ENCODE data around the gene SPEM3. TPM values are rescaled to one million over a fixed set of nuclear protein-coding genes. Genes with fewer than 3 reads are reported as not detected.
"Not testable (repeated sequence)": the region's sequence is repeated elsewhere in the genome, so short reads cannot be mapped to it uniquely, and the experiment has no call there.

The SPEM3 gene
- polyA plus RNA-seq, 3 donors: not detected

DNA sequence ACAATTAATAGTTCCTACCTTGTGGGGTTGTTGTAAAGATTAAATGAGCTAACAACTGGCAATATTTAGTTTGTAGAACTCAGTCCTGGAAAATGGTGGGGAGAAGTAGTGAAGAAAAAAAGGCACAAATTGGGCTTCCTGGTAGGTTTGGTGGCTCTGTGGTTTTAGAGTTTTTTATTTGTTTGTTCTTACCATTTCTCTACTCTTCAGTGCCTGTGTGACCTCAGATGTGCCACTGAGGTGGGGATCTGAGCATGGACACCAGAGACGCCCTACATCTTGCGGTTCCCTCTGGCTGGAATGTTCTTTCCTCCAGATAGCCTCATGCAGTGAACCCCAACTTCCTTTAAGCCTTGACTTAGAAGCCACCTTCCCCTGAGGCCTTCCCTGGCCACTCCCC is 43.1 kb downstream of the SPEM3 start:
- DNase-seq: no peak

DNA sequence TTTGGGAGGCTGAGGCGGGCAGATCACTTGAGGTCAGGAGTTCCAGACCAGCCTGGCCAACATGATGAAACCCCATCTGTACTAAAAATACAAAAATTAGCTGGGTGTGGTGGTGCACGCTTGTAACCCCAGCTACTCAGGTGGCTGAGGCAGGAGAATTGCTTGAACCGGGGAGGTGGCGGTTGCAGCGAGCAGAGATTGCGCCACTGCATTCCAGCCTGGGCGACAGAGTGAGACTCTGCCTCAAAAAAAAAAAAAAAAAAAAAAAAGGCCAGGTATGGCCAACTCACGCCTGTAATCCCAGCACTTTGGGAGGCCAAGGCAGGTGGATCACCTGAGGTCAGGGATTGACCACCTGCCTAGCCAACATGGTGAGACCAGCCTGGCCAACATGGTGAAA is 46.1 kb downstream of the SPEM3 start:
- DNase-seq: not testable (repeated sequence)

DNA sequence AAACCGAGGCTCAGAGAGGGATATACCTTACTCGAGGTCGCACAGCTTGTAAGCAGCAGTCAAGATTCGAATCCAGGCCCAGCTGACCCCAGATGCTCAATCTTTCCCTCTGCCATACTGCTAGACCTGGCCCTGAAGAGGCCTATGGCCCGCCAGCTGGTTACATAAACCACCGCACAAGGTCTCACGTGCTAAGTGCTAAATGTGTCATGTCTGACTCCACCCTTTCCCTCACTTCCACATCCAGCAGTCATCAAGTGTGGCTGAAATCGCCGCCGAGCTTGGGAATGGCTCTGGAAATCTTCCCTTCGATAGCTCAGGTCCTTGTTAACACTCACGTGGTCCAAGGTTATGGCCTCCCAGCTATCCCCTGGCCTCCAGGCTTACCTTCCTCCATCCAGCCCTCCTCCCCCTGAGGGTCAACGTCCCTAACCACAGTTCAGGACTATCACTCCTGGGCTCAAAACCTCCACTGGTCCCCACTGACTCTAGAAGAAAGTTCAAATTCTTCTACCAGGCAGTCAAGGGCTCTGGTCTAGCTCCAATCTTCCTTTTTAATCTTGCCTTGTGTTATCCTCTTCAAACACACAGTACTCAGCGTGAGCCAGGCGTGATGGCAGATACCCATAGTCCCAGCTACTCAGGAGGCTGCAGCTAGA is 47.2 kb downstream of the SPEM3 start:
- no peak for DNase-seq

DNA sequence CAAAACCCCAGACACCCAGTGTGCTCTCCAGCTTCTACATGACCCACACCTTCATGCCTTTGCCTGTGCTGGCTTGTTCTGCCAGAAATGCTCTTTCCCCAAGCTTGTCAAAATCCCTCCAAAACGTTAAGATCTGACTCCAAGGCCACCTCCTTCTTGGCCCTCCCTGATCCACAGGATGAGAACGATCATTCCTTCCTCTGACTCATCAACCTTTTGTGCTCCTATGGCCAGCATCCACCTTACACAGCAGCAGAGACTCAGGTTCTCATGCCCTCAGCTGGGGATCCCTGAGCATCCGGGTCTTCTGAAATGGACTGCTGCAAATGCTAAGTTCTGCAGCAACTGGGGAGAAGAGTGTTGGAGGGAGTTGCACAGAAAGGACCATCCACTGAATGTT is 47.8 kb downstream of the SPEM3 start:
- no peak for DNase-seq

DNA sequence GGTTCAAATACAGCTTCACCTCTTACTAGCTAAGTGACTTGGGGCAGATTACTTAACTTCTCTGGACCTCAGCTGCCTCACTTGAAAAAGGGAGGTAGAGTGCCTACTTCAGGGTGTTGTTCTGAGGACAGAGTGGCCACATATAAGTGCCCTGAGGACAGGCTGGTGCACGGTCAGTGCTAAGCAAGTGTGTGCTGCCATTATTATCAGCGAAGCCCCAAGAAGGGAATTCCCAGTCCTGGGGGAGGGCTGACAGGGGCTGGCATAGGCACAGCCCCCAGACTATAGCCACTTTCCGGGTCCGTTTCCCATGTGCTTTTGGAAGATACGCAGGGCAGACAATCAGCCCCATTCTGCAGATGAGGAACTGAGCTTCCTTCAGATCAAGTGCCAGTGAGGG is 48.3 kb downstream of the SPEM3 start:
- DNase-seq: no peak

DNA sequence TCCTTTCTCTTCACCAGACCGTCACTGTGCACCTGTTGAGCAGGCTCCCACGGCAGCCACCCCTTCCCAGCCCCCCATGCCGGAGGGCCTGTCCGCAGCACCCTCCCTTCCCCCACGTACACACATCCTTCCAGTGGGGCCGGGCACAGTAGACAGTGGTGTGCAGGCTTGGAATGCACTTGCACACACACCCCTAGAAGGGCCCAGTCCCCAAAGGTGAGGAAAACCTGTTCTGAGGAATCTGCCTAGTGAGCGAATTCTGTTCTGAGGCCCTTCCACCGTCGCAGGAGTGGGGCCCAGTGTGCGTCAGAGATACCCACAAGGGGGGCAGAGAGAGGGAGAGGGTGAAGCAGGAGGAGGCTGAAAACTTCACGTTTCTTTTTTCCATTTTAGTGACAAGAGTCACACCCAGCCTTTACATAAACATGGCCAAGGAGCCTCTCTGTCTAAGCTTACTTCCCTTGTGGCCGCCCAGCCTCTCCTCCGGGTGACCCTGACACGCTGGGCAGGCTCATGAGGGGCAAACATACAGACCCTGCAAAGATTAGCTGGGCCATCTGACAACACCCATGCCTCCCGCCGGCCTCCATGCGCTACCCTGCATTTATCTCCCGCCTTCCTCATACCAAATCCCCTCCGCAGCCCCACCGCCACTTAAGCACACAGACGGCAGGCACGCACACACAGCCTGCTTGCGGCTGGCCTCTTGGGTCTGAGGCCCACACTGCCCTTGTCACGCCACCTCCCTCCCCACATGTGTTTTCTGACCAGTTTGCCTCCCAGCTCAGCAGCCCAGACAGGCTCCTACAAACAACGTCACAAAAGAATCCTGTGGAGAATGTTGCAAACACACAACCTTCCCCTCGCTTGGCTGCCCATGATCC is 49.0 kb downstream of the SPEM3 start:
- DNase-seq: peak; percentile 67

DNA sequence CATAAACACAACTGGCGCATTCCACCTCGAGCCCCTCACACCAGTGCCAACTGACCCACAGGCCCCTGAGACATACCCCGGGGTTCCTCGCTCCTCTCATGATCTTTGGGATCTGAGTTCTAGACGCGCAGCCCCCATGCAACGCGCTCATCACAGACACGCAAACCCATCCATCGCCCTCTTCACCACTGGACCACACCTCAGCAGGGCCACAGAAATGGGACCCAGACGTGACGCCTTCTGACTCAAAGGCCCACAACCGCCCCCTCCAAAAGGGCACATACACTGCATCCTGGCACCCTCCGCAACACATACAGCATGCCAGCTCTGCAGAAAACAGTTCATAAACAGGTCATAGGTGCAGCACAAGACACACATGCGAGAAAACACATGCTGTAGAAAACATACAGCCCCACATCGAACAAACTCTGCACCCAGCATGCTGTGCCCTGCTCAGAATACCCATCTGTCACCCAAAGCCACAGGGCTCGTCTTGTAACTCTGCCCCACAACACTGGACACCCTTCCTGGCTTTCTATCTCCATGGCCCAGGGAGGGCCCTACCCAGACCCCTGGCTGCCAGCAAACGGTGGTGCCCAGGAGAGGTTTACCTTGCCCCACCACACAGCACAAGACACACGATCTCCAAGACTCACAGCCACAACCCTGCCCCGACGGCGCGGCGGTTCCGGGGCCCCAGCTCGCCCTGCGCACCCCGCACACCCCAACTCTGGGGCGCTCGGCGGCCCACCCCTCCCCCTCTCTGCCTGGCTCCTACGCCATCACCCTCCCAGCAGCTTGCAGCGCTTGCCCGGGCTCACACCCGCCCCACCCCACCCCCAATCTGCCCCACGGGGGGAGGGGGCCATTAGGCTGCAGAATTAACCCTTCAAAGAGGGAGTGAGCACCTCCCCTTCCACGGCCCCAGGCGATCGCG is 49.9 kb downstream of the SPEM3 start:
- no peak for DNase-seq

DNA sequence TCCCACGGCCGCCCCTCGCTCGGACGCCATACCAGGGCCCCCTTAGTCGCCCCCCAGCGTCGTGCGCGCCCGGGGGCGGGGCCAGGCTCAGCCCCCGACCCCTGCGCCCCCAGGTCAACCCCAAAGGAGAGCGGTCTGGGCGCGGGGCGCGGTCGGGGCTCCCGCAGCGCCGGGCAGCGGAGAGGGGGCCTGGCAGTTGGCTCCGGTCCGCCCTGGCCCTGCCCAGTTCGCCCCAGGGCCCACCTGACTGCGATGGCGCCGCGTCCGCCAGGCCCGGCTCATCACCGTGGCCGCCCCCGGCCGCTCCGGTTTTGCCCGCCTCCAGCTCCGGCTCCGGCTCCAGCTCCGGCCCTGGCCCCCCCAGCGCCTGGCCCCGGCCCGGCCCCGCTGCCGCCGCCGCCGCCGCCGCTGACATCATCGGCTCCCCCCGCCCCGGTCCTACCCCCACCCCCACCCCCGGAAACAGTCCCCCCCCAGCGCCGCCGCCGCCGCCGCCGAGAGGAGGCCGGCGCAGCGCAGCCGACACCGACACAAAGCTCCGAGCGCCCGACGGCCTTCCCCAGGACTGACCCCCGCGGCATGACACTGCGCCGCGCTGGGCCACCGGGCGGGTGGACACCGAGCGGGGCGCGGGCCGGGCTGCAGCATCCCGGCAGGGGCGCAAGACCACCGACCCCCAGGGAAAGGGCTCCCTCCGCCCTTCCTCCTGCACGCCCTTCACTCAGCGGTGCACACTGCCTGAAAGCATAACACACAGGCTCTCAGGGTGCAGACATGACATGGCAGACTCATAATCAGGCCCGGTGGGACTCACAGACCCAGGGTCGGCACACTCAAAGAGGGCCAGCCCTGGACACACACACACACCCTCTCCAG is 50.8 kb downstream of the SPEM3 start, which contains the start of gene ZBTB4:
TSS of gene ZBTB4 (minus strand) at position 419 of the 876 bp plus-strand sequence. CDS start 12,830 bp downstream, outside the sequence.
- no peak for DNase-seq

DNA sequence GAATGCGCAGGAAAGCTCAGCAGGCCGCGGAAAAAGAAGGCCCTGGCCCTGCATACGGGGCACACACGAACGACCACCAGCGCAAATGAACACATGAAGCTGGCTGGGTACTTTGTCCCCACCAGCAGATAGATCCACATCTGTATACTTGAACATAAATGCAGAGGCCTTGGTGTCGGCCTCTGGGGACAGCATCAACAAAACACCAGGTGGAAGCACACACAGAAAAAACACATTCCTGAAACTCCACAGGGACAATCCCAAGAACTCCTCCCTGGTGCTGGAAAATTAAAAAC is 51.4 kb downstream of the SPEM3 start:
- no peak for DNase-seq

DNA sequence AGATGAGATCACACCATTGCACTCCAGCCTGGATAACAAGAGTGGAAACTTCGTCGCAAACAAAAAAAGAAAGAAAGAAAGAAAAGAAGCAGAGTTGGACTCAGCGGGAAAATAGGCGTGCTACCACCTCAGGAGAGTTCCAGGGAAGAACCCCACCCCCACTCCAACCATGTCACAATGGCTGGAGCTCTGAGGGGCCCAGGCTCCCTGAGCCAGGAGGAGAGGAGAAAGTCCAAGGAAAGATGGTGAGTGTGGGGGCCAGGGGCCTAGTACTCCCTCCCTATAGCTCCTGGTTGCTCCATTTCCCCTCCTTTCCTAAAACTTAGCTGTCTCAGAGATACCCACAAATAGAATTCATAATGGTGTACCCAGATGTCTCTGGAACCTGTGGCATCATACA is 52.6 kb downstream of the SPEM3 start, which contains the start of gene SLC35G6:
TSS of gene SLC35G6 (plus strand) at position 172 of the 400 bp plus-strand sequence. CDS start at position 243, 71 bp downstream.
- DNase-seq: not testable (repeated sequence)

DNA sequence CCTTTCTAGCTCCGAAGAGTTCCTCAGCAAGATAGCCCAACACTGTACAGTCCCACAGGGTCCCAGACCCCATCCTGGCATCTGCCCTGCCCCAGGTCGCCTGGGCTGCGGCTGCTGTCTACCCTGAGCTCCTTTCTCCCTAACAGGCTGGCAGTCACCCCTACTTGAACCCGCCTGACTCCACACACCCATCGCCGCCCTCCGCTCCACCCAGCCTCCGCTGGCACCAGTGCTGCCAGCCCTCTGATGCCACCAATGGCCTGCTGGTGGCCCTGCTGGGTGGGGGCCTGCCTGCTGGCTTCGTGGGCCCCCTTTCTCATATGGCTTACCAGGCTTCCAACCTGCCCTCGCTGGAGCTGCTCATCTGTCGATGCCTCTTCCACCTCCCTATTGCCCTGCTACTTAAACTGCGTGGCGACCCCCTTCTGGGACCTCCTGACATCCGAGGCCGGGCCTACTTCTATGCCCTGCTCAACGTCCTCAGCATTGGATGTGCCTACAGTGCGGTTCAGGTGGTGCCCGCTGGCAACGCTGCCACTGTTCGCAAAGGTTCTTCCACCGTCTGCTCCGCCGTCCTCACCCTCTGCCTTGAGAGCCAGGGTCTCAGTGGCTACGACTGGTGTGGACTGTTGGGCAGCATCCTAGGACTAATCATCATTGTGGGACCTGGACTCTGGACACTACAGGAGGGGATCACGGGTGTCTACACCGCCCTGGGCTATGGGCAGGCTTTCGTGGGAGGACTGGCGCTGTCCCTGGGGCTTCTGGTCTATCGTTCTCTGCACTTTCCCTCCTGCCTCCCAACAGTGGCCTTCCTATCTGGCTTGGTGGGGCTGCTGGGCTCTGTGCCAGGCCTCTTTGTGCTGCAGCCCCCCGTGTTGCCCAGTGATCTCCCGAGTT is 53.4 kb downstream of the SPEM3 start:
- DNase-seq: not testable (repeated sequence)

Other genes starting within 250 kb of the SPEM3 start
- 10 to 100 TPM in 1 of 3 donors, 1 to 10 TPM in 2; 8.1 to 10.6 (median 8.6) TPM for gene ASGR1, start 249.5 kb upstream of the SPEM3 start, polyA plus RNA-seq (ENCODE audit: insufficient read length in 3 of 3)
- gene DLG4, start 209.0 kb upstream of the SPEM3 start, polyA plus RNA-seq (ENCODE audit: insufficient read length in 3 of 3): 10 to 100 TPM; 32.1 to 39.7 (median 35.3) TPM
- 100 to 1,000 TPM; 488 to 565 (median 530) TPM for gene ACADVL, start 208.9 kb upstream of the SPEM3 start, polyA plus RNA-seq (ENCODE audit: insufficient read length in 3 of 3)
- gene DVL2, start 194.3 kb upstream of the SPEM3 start, polyA plus RNA-seq (ENCODE audit: insufficient read length in 3 of 3): 10 to 100 TPM; 62.4 to 66.1 (median 64.6) TPM
- gene PHF23, start 189.4 kb upstream of the SPEM3 start, polyA plus RNA-seq (ENCODE audit: insufficient read length in 3 of 3): 10 to 100 TPM; 59.0 to 72.3 (median 64.3) TPM
- gene GABARAP, start 186.4 kb upstream of the SPEM3 start, polyA plus RNA-seq (ENCODE audit: insufficient read length in 3 of 3): 100 to 1,000 TPM; 456 to 505 (median 482) TPM
- gene CTDNEP1, start 177.1 kb upstream of the SPEM3 start, polyA plus RNA-seq (ENCODE audit: insufficient read length in 3 of 3): 100 to 1,000 TPM; 145 to 149 (median 146) TPM
- gene ELP5, start 176.6 kb upstream of the SPEM3 start, polyA plus RNA-seq (ENCODE audit: insufficient read length in 3 of 3): 10 to 100 TPM; 53.8 to 63.4 (median 57.1) TPM
- gene CLDN7, start 166.4 kb upstream of the SPEM3 start, polyA plus RNA-seq (ENCODE audit: insufficient read length in 3 of 3): 10 to 100 TPM; 45.0 to 67.5 (median 58.4) TPM
- gene SLC2A4, start 147.1 kb upstream of the SPEM3 start, polyA plus RNA-seq (ENCODE audit: insufficient read length in 3 of 3): 1 to 10 TPM; 1.8 to 3.7 (median 2.5) TPM
- gene YBX2, start 134.2 kb upstream of the SPEM3 start, polyA plus RNA-seq (ENCODE audit: insufficient read length in 3 of 3): 1 to 10 TPM; 4.0 to 4.7 (median 4.2) TPM
- gene EIF5A, start 121.2 kb upstream of the SPEM3 start, polyA plus RNA-seq (ENCODE audit: insufficient read length in 3 of 3): 100 to 1,000 TPM; 289 to 360 (median 348) TPM
- gene GPS2, start 113.5 kb upstream of the SPEM3 start, polyA plus RNA-seq (ENCODE audit: insufficient read length in 3 of 3): 100 to 1,000 TPM in 1 of 3 donors, 10 to 100 TPM in 2; 96.6 to 102 (median 97.8) TPM
- 10 to 100 TPM; 32.4 to 37.7 (median 35.8) TPM for gene NEURL4, start 99.5 kb upstream of the SPEM3 start, polyA plus RNA-seq (ENCODE audit: insufficient read length in 3 of 3)
- 10 to 100 TPM in 1 of 3 donors, 1 to 10 TPM in 2; 7.0 to 10.2 (median 9.8) TPM for gene ACAP1, start 92.3 kb upstream of the SPEM3 start, polyA plus RNA-seq (ENCODE audit: insufficient read length in 3 of 3)
- gene KCTD11, start 76.7 kb upstream of the SPEM3 start, polyA plus RNA-seq (ENCODE audit: insufficient read length in 3 of 3): 10 to 100 TPM; 11.8 to 14.5 (median 13.1) TPM
- gene TMEM95, start 73.7 kb upstream of the SPEM3 start, polyA plus RNA-seq (ENCODE audit: insufficient read length in 3 of 3): not detected
- 1 to 10 TPM; 5.7 to 7.9 (median 6.1) TPM for gene TNK1, start 47.8 kb upstream of the SPEM3 start, polyA plus RNA-seq (ENCODE audit: insufficient read length in 3 of 3)
- gene PLSCR3, start 34.3 kb upstream of the SPEM3 start, polyA plus RNA-seq (ENCODE audit: insufficient read length in 3 of 3): 10 to 100 TPM; 37.4 to 45.5 (median 41.1) TPM
- gene TMEM256, start 24.8 kb upstream of the SPEM3 start, polyA plus RNA-seq (ENCODE audit: insufficient read length in 3 of 3): 100 to 1,000 TPM in 1 of 3 donors, 10 to 100 TPM in 2; 83.2 to 104 (median 93.7) TPM
- 10 to 100 TPM; 27.6 to 31.3 (median 29.4) TPM for gene NLGN2, start 21.0 kb upstream of the SPEM3 start, polyA plus RNA-seq (ENCODE audit: insufficient read length in 3 of 3)
- gene SPEM1, start 8.5 kb upstream of the SPEM3 start, polyA plus RNA-seq (ENCODE audit: insufficient read length in 3 of 3): not detected
- gene SPEM2, start 3.2 kb upstream of the SPEM3 start, polyA plus RNA-seq (ENCODE audit: insufficient read length in 3 of 3): not detected
- gene TMEM102, start 6.6 kb downstream of the SPEM3 start, polyA plus RNA-seq (ENCODE audit: insufficient read length in 3 of 3): 1 to 10 TPM; 4.4 to 5.5 (median 5.1) TPM
- gene FGF11, start 10.7 kb downstream of the SPEM3 start, polyA plus RNA-seq (ENCODE audit: insufficient read length in 3 of 3): 1 to 10 TPM; 5.9 to 6.7 (median 6.0) TPM
- gene CHRNB1, start 16.2 kb downstream of the SPEM3 start, polyA plus RNA-seq (ENCODE audit: insufficient read length in 3 of 3): 10 to 100 TPM in 2 of 3 donors, 1 to 10 TPM in 1; 9.0 to 12.1 (median 10.7) TPM
- gene ZBTB4, start 50.8 kb downstream of the SPEM3 start, polyA plus RNA-seq (ENCODE audit: insufficient read length in 3 of 3): 10 to 100 TPM; 40.8 to 49.5 (median 47.1) TPM
- under 1 TPM; 0.20 to 0.67 (median 0.52) TPM for gene SLC35G6, start 52.6 kb downstream of the SPEM3 start, polyA plus RNA-seq (ENCODE audit: insufficient read length in 3 of 3)
- gene POLR2A, start 55.5 kb downstream of the SPEM3 start, polyA plus RNA-seq (ENCODE audit: insufficient read length in 3 of 3): 100 to 1,000 TPM; 142 to 149 (median 143) TPM
- 10 to 100 TPM; 25.7 to 30.1 (median 28.2) TPM for gene TNFSF12, start 120.2 kb downstream of the SPEM3 start, polyA plus RNA-seq (ENCODE audit: insufficient read length in 3 of 3)
- gene TNFSF13, start 129.9 kb downstream of the SPEM3 start, polyA plus RNA-seq (ENCODE audit: insufficient read length in 3 of 3): 10 to 100 TPM; 12.8 to 18.2 (median 13.5) TPM
- 10 to 100 TPM; 61.2 to 77.8 (median 73.5) TPM for gene SENP3, start 133.1 kb downstream of the SPEM3 start, polyA plus RNA-seq (ENCODE audit: insufficient read length in 3 of 3)
- gene CD68, start 150.8 kb downstream of the SPEM3 start, polyA plus RNA-seq (ENCODE audit: insufficient read length in 3 of 3): 10 to 100 TPM; 58.8 to 76.9 (median 62.4) TPM
- 100 to 1,000 TPM; 106 to 126 (median 123) TPM for gene MPDU1, start 155.0 kb downstream of the SPEM3 start, polyA plus RNA-seq (ENCODE audit: insufficient read length in 3 of 3)
- 1 to 10 TPM; 3.7 to 4.9 (median 3.8) TPM for gene SOX15, start 161.2 kb downstream of the SPEM3 start, polyA plus RNA-seq (ENCODE audit: insufficient read length in 3 of 3)
- gene FXR2, start 186.0 kb downstream of the SPEM3 start, polyA plus RNA-seq (ENCODE audit: insufficient read length in 3 of 3): 10 to 100 TPM; 48.9 to 54.0 (median 52.3) TPM
- gene SAT2, start 199.0 kb downstream of the SPEM3 start, polyA plus RNA-seq (ENCODE audit: insufficient read length in 3 of 3): 100 to 1,000 TPM; 145 to 161 (median 161) TPM
- 1 to 10 TPM; 4.6 to 7.3 (median 6.4) TPM for gene SHBG, start 201.3 kb downstream of the SPEM3 start, polyA plus RNA-seq (ENCODE audit: insufficient read length in 3 of 3)
- gene ATP1B2, start 222.1 kb downstream of the SPEM3 start, polyA plus RNA-seq (ENCODE audit: insufficient read length in 3 of 3): 10 to 100 TPM; 18.1 to 24.2 (median 21.5) TPM